ENCODE measurements around the gene CHD1L. TPM values are rescaled to one million over a fixed set of nuclear protein-coding genes. Genes with fewer than 3 reads are reported as not detected.

CHD1L gene
- total and polyA plus RNA-seq, 2 of the 13 experiments (the other 11 are each of a cell fraction or from before 2014, with no cell fraction given), result 74.3 to 111 TPM

GRCh38 chr1:147247656-147248238 lies 5.3 kb downstream of the CHD1L start (continued):
- no peak for TF ChIP-seq PHB2 (IDR thresholded peaks at IDR 0.05; ENCODE audit: partially characterized antibody)
- TF ChIP-seq ZFP91 (CRISPR knock-in tag; IDR thresholded peaks at IDR 0.05; ENCODE audit: borderline replicate concordance), result no peak
- TF ChIP-seq ZNF605 (CRISPR knock-in tag; IDR thresholded peaks at IDR 0.05), result no peak
- TF ChIP-seq ZNF790 (CRISPR knock-in tag; IDR thresholded peaks at IDR 0.05; ENCODE audit: borderline replicate concordance), result no peak
- TF ChIP-seq ZNF446 (CRISPR knock-in tag; IDR thresholded peaks at IDR 0.05), result no peak
- TF ChIP-seq MXD4 (CRISPR knock-in tag; IDR thresholded peaks at IDR 0.05), result no peak
- TF ChIP-seq RFX3 (CRISPR knock-in tag; IDR thresholded peaks at IDR 0.05), result no peak
- TF ChIP-seq ONECUT2 (CRISPR knock-in tag; IDR thresholded peaks at IDR 0.05), result no peak
- TF ChIP-seq HNRNPUL1 (IDR thresholded peaks at IDR 0.05; ENCODE audit: low read depth, low read length), result no peak
- TF ChIP-seq HDAC2 (CRISPR knock-in tag; IDR thresholded peaks at IDR 0.05), result no peak
- TF ChIP-seq ZKSCAN1 (IDR thresholded peaks at IDR 0.05; ENCODE audit: low read length), result no peak
- TF ChIP-seq ZNF20 (CRISPR knock-in tag; IDR thresholded peaks at IDR 0.05), result no peak
- peak; percentile 65 for TF ChIP-seq TCF7 (IDR thresholded peaks at IDR 0.05; ENCODE audit: low read depth)
- no peak for TF ChIP-seq ZNF574 (CRISPR knock-in tag; IDR thresholded peaks at IDR 0.05)
- no peak for TF ChIP-seq RORA (CRISPR knock-in tag; IDR thresholded peaks at IDR 0.05)
- TF ChIP-seq ZNF567 (CRISPR knock-in tag; IDR thresholded peaks at IDR 0.05; ENCODE audit: borderline replicate concordance), result no peak
- no peak for TF ChIP-seq FOXP1 (IDR thresholded peaks at IDR 0.05)
- no peak for TF ChIP-seq FOXP1 (CRISPR knock-in tag; IDR thresholded peaks at IDR 0.05)
